ENCODE results near the gene SPRYD3.
A peak's percentile ranks its signal among the peaks of the same experiment; 100 is the strongest.

Gene SPRYD3

DNA sequence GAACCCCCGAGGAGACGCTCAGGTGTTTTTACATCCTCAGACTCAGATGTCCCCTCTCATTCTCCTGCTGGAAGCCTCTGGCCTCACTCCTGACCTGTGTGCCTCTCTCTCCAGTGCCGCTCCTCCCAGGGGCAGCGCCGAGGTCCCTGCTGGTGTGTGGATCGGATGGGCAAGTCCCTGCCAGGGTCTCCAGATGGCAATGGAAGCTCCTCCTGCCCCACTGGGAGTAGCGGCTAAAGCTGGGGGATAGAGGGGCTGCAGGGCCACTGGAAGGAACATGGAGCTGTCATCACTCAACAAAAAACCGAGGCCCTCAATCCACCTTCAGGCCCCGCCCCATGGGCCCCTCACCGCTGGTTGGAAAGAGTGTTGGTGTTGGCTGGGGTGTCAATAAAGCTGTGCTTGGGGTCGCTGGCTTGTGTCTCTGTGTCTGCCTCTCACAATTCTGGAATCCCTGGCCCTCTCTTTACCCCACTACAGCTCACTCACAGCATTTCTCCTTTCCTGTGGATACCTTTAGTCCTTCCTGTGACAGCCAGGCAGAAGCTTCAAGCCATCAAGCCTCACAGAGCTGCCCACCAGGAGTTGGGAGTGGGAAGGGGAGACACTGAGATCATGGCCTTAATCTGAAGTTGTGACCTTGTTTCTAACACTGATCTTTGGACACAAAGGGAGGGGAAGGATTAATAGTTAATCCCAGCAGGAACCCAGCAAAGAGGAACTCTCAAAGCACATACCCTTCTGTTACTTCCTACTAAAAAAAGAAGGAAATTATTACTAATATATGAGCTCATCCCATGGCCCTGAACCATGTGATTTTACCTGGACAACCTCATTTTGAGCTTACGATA, 23.0 kb upstream of the SPRYD3 start:
- H3K4me1 ChIP-seq (ENCODE audit: control insufficient read depth, insufficient read depth, low read length), result peaks cover 3% of the 10 kb centered on the region; the same call in 1 of the 2 replicates
- POLR2A ChIA-PET, result interaction anchor here (1.0 to 1.7 kb wide), 2 partner anchors 23 to 36 kb away, joined by 3 to 8 read pairs; partner anchors contain the start of gene SPRYD3
- no peak for TF ChIP-seq ZIC2 (tag by site-specific recombination; IDR thresholded peaks at IDR 0.05)
- TF ChIP-seq ZSCAN30 (tag by site-specific recombination; IDR thresholded peaks at IDR 0.05), result no peak
- no peak for TF ChIP-seq ZNF366 (tag by site-specific recombination; conservative IDR thresholded peaks at IDR 0.05)
- TF ChIP-seq ZNF48 (tag by site-specific recombination; IDR thresholded peaks at IDR 0.05), result no peak
- TF ChIP-seq, protein P1, sequence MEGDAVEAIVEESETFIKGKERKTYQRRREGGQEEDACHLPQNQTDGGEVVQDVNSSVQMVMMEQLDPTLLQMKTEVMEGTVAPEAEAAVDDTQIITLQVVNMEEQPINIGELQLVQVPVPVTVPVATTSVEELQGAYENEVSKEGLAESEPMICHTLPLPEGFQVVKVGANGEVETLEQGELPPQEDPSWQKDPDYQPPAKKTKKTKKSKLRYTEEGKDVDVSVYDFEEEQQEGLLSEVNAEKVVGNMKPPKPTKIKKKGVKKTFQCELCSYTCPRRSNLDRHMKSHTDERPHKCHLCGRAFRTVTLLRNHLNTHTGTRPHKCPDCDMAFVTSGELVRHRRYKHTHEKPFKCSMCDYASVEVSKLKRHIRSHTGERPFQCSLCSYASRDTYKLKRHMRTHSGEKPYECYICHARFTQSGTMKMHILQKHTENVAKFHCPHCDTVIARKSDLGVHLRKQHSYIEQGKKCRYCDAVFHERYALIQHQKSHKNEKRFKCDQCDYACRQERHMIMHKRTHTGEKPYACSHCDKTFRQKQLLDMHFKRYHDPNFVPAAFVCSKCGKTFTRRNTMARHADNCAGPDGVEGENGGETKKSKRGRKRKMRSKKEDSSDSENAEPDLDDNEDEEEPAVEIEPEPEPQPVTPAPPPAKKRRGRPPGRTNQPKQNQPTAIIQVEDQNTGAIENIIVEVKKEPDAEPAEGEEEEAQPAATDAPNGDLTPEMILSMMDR (tag by site-specific recombination; IDR thresholded peaks at IDR 0.05), result no peak
- H3K9me3 ChIP-seq (ENCODE audit: control insufficient read depth, insufficient read depth, low read depth, low read length), result no peaks in the 10 kb centered on the region
- no peaks in the 10 kb centered on the region for H3K36me3 ChIP-seq (ENCODE audit: control insufficient read depth in 2 of 2, insufficient read depth in 1 of 2, low read length in 2 of 2)
- CTCF ChIA-PET, result interaction anchor here (0.6 to 7.8 kb wide), 13 partner anchors 8 to 121 kb away, joined by 3 to 264 read pairs (median 4); no protein-coding TSS in a partner anchor
- H3K27ac ChIP-seq (ENCODE audit: extremely low read depth, low read depth, low read length), result no peak overlapping the region
- H3K4me3 ChIP-seq (ENCODE audit: low read depth, low read length), result no peak overlapping the region

DNA sequence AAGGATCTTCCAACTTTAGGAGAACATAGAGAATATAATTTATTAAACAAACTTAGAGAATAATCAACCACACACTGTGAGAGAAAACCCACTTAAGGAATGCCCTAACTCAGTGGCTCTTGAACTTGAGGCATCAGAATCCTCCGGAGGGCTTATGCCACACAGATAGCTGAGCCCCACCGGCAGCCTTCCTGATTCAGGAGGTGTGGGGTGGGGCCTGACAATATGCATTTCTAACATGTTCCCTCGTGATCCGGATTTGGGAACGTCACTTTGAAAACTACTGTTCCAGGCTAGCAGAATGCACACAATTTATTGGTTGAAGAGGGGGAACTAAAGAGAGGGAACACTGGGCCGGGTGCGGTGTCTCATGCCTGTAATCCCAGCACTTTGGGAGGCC, 22.1 kb upstream of the SPRYD3 start:
- H3K27ac ChIP-seq (ENCODE audit: extremely low read depth, low read depth, low read length), result no peak overlapping the region
- H3K4me1 ChIP-seq (ENCODE audit: control insufficient read depth, insufficient read depth, low read length), result peaks cover 3% of the 10 kb centered on the region; the same call in 1 of the 2 replicates

DNA sequence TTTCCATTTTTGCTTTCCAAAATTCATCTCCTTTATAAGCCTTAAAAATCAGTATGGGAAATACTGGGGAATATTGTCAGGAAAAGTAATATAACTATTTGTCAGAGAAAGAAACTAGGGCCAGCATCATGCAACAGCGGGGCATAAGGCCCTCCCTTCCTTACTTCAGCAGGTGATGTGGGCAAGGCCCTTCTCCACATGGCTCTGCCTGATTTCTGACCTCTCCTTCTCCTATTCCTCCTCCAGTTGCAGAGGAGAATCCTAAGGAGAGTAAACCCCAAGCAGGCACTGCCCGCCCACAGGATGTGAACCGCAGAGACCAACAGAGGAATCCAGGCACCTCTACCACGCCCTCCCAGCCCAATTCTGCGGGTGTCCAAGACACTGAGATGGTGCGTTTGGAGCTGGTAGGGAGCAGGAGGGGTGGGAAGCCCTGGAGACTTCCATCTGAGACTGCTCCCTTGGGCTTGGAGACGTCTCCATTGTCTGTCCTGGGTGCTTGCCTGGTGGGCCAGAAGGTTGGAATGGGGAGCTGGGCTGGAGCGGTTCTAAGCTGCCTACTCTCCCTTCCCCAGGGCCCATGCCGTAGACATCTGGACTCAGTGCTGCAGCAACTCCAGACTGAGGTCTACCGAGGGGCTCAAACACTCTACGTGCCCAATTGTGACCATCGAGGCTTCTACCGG, 21.4 kb upstream of the SPRYD3 start:
- Histone ChIP-seq H3K4me1 (ENCODE audit: control insufficient read depth, insufficient read depth, low read length) (peaks cover 3% of the 10 kb centered on the region; the same call in 1 of the 2 replicates), H3K4me3 (ENCODE audit: low read depth, low read length) (no peak overlapping the region), H3K36me3 (ENCODE audit: control insufficient read depth in 2 of 2, insufficient read depth in 1 of 2, low read length in 2 of 2) (no peaks in the 10 kb centered on the region), H3K9me3 (ENCODE audit: control insufficient read depth, insufficient read depth, low read depth, low read length) (no peaks in the 10 kb centered on the region), H3K27ac (ENCODE audit: extremely low read depth, low read depth, low read length) (no peak overlapping the region)
- CTCF ChIA-PET, result interaction anchor here (0.6 to 7.8 kb wide), 10 partner anchors 10 to 76 kb away, joined by 3 to 264 read pairs (median 6); partner anchors contain the start of gene SPRYD3
- POLR2A ChIA-PET, result interaction anchor here (1.4 kb wide), 1 partner anchor 77 kb away, joined by 3 read pairs; no protein-coding TSS in a partner anchor
- TF ChIP-seq ZNF600 (tag by site-specific recombination; IDR thresholded peaks at IDR 0.05), result 0 out of 2 replicates have a peak, but pooled peaks have one; percentile 27
- TF ChIP-seq, protein P2, sequence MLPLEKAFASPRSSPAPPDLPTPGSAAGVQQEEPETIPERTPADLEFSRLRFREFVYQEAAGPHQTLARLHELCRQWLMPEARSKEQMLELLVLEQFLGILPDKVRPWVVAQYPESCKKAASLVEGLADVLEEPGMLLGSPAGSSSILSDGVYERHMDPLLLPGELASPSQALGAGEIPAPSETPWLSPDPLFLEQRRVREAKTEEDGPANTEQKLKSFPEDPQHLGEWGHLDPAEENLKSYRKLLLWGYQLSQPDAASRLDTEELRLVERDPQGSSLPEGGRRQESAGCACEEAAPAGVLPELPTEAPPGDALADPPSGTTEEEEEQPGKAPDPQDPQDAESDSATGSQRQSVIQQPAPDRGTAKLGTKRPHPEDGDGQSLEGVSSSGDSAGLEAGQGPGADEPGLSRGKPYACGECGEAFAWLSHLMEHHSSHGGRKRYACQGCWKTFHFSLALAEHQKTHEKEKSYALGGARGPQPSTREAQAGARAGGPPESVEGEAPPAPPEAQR (tag by site-specific recombination; IDR thresholded peaks at IDR 0.05), result no peak

More for the DNA sequence above, 22.1 kb upstream of the SPRYD3 start:
- POLR2A ChIA-PET, result no interaction called here
- Histone ChIP-seq H3K36me3 (ENCODE audit: control insufficient read depth in 2 of 2, insufficient read depth in 1 of 2, low read length in 2 of 2) (no peaks in the 10 kb centered on the region), H3K4me3 (ENCODE audit: low read depth, low read length) (no peak overlapping the region), H3K9me3 (ENCODE audit: control insufficient read depth, insufficient read depth, low read depth, low read length) (no peaks in the 10 kb centered on the region)
- CTCF ChIA-PET, result interaction anchor here (0.5 to 7.8 kb wide), 7 partner anchors 11 to 62 kb away, joined by 3 to 264 read pairs (median 3); no protein-coding TSS in a partner anchor
- TF ChIP-seq GLIS1 (tag by site-specific recombination; IDR thresholded peaks at IDR 0.05) (no peak), ZNF792 (tag by site-specific recombination; IDR thresholded peaks at IDR 0.05) (no peak)

DNA sequence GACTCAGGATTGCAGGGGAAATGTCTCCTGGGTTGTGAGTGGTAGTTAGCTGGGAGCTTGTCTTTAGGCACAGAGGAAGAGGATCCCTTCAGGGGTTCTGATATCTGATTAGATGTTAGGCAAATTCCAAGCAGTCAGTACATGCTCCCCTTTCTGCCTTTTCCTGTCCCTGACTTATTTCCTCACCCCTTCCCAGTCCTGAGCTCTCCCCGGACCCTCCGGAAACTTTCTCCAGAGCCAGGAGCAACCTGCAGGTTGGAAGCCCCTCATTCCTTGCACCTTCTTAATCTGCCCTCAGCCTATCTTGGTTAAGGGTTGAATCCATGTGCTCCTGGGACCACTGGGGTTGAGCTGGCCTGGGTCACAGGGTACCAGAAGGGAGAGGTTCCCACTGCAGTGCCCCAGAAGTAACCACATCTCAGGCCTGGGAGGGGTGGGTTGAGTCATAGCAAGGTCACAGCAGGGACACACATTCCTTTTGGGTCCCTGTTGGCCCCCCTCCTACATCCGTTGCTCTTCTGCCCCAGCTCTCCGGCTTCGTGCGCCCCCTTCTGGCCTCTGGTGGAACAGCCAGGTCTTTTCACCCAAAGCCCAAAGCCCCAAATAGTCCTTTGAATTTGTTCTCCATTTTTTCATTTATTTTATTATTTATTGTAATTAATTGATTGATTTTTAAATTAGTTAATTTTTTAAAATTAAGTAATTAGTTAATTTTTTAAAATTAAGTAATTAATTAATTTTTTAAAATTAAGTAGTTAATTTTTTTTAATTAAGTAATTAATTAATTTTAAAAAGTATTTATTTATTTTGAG, 20.1 kb upstream of the SPRYD3 start:
- Histone ChIP-seq H3K36me3 (ENCODE audit: control insufficient read depth in 2 of 2, insufficient read depth in 1 of 2, low read length in 2 of 2) (no peaks in the 10 kb centered on the region), H3K9me3 (ENCODE audit: control insufficient read depth, insufficient read depth, low read depth, low read length) (no peaks in the 10 kb centered on the region), H3K27ac (ENCODE audit: extremely low read depth, low read depth, low read length) (no peak overlapping the region), H3K4me3 (ENCODE audit: low read depth, low read length) (no peak overlapping the region), H3K4me1 (ENCODE audit: control insufficient read depth, insufficient read depth, low read length) (peaks cover 3% of the 10 kb centered on the region; the same call in 1 of the 2 replicates)
- ChIA-PET CTCF (interaction anchor here (0.5 to 7.8 kb wide), 34 partner anchors 9 to 518 kb away, joined by 3 to 264 read pairs (median 4); partner anchors contain the start of genes SPRYD3 and TNS2), POLR2A (interaction anchor here (0.5 to 1.8 kb wide), 7 partner anchors 20 to 90 kb away, joined by 3 to 17 read pairs (median 4); partner anchors contain the start of gene SPRYD3)
- TF ChIP-seq, protein P3, sequence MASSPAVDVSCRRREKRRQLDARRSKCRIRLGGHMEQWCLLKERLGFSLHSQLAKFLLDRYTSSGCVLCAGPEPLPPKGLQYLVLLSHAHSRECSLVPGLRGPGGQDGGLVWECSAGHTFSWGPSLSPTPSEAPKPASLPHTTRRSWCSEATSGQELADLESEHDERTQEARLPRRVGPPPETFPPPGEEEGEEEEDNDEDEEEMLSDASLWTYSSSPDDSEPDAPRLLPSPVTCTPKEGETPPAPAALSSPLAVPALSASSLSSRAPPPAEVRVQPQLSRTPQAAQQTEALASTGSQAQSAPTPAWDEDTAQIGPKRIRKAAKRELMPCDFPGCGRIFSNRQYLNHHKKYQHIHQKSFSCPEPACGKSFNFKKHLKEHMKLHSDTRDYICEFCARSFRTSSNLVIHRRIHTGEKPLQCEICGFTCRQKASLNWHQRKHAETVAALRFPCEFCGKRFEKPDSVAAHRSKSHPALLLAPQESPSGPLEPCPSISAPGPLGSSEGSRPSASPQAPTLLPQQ (tag by site-specific recombination; IDR thresholded peaks at IDR 0.05), result peak; percentile 58; the same call in 1 of the 2 replicates
- TF ChIP-seq ZBTB48 (tag by site-specific recombination; IDR thresholded peaks at IDR 0.05) (peak; percentile 54; the same call in 1 of the 2 replicates), WT1 (tag by site-specific recombination; IDR thresholded peaks at IDR 0.05) (peak; percentile 30; the same call in 1 of the 2 replicates), ZBTB8A (tag by site-specific recombination; IDR thresholded peaks at IDR 0.05) (peak; percentile 36; the same call in 1 of the 2 replicates)
- TF ChIP-seq, protein P4, sequence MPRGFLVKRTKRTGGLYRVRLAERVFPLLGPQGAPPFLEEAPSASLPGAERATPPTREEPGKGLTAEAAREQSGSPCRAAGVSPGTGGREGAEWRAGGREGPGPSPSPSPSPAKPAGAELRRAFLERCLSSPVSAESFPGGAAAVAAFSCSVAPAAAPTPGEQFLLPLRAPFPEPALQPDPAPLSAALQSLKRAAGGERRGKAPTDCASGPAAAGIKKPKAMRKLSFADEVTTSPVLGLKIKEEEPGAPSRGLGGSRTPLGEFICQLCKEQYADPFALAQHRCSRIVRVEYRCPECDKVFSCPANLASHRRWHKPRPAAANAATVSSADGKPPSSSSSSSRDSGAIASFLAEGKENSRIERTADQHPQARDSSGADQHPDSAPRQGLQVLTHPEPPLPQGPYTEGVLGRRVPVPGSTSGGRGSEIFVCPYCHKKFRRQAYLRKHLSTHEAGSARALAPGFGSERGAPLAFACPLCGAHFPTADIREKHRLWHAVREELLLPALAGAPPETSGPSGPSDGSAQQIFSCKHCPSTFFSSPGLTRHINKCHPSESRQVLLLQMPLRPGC (tag by site-specific recombination; IDR thresholded peaks at IDR 0.05), result peak; percentile 91
